T47D (cell line): ENCODE measurements around the gene PRKAG3.
"Not testable (repeated sequence)": the region's sequence is repeated elsewhere in the genome, so short reads cannot be mapped to it uniquely, and the experiment has no call there.

Source experiments
- DNase-seq, 2 experiments: peaks; one replicate each; pipeline versions ENCODE4 v3.0.0 to v3.0.0-alpha.2; 2011 to 2012; ENCODE audit warnings: low read depth in 1 of 2, low spot score in 1 of 2
- JUND ChIP-seq: IDR thresholded peaks from 2 replicates; pipeline ENCODE4 v1.6.1; 2012; ENCODE audit warnings: low read depth
- in situ Hi-C: cut with HindIII; loops from 2 replicates; pipeline ENCODE4 v1.10.0; 2016; ENCODE audit warnings: low sequenced_read_pairs, low pct_unique_long_range_greater_than_20kb

PRKAG3 gene

DNA sequence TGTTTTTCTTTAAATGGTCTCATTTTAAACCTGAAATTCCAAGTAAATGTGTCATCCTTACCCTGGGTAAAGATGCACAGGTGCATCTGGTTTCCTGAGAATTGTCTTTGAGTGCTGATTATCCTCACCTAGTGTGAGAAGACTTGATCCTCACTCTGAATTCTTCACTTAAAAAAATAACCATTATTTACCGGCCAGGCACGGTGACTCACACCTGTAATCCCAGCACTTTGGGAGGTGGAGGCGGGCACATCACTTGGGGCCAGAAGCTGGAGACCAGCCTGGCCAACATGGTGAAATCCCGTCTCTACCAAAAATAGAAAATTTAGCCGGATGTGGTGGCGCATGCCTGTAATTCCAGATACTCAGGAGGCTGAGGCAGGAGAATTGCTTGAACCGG is 18.1 kb upstream of the PRKAG3 start:
- TF ChIP-seq JUND, result no peak
- DNase-seq, result no peak
- in situ Hi-C loops, result no loop called here

DNA sequence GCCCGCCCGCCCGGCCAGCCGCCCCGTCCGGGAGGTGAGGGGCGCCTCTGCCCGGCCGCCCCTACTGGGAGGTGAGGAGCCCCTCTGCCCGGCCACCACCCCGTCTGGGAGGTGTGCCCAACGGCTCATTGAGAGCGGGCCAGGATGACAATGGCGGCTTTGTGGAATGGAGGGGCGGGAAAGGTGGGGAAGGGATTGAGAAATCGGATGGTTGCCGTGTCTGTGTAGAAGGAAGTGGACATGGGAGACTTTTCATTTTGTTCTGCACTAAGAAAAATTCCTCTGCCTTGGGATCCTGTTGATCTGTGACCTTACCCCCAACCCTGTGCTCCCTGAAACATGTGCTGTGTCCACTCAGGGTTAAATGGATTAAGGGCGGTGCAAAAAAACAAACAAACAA is 15.4 kb upstream of the PRKAG3 start:
- in situ Hi-C loops, DNase-seq: not testable (repeated sequence)

DNA sequence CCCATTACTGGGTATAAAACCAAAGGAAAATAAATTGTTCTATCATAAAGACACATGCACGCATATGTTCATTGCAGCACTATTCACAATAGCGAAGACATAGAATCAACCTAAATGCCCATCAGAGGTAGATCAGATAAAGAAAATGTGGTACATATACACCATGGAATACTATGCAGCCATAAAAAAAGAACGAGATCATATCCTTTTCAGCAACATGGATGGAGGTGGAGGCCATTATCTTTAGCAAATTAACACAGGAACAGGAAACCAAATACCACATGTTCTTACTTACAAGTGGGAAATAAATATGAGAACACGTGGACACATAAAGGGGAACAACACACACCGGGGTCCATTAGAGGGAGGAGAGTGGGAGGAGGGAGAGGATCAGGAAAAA is 12.7 kb upstream of the PRKAG3 start:
- DNase-seq, in situ Hi-C loops: not testable (repeated sequence)

DNA sequence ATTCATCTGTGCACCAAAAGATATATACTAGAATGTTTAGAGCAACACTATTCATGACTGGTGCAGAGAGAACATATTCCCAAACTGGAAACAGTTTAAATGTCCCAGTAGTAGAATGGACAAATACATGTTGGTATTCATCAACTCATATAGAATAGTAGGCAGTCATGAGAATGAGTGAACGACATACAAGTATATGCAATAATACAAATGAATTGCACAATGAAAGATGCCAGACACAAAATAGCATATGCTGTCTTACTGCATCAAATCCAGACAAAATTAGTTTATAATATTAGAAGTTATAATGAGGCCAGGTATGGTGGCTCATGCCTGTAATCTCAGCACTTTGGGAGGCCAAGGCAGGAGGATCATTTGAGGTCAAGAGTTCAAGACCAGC is 8.3 kb upstream of the PRKAG3 start:
- in situ Hi-C loops, result no loop called here
- DNase-seq, result no peak
- no peak for TF ChIP-seq JUND

DNA sequence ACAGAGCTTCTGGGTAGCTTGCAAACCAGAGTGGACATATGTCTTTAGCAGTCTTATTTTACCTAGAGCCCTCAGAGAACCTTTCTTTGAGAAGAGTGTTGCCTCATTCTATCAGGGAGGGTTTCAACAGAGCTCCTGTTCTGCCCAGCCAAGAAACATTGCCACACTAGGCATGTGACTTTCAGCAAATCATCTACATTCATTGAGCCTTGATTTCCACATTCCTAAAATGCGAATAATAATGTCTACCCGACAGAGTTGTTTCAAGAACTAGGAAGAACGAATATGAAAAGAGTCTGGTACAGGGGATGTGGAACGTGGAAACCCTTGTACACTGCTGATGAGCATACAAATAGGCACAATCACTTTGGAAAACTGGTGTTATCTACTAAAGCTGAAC is 7.8 kb upstream of the PRKAG3 start:
- no peak for TF ChIP-seq JUND
- no peak for DNase-seq
- in situ Hi-C loops, result no loop called here

DNA sequence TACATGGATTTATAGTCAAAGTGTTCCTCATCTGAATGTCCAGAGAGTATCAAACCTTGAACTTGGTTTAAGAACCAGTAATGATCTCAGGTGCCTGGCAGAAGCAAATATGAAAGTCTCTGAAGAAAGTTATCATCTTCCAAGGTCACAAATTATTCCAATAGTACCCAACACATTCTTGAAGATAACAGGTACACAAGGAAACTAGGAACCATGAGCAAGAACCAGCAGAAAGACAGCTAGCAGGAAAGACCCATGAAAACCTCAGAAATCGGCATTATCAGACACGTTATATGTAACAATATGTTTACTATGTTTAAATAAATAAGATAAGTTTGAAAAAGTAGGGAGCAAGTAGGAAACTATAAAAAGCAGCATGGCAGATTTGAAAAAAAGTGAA is 5.9 kb upstream of the PRKAG3 start:
- TF ChIP-seq JUND, result no peak
- DNase-seq, result no peak
- in situ Hi-C loops, result no loop called here

DNA sequence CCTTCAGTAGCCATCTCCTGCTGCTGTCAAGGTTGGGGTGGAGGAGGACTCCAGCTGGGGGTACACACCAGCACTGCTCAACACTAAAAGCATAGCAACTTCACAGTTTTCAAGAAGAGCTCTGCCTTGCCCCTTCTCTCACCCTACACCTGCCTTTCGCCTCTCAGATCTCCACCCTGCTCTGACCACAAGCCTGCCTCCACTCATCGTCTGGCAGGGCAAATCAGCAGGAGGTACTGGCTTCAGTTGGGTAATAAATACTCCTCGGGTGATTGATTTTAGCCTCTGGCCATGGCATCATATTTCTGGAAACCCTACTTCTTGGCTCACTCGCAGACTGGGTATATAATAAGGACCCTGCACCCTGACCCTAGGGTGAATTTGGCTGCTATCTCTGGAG is 3.1 kb upstream of the PRKAG3 start:
- in situ Hi-C loops, result no loop called here
- DNase-seq, result no peak
- TF ChIP-seq JUND, result no peak

DNA sequence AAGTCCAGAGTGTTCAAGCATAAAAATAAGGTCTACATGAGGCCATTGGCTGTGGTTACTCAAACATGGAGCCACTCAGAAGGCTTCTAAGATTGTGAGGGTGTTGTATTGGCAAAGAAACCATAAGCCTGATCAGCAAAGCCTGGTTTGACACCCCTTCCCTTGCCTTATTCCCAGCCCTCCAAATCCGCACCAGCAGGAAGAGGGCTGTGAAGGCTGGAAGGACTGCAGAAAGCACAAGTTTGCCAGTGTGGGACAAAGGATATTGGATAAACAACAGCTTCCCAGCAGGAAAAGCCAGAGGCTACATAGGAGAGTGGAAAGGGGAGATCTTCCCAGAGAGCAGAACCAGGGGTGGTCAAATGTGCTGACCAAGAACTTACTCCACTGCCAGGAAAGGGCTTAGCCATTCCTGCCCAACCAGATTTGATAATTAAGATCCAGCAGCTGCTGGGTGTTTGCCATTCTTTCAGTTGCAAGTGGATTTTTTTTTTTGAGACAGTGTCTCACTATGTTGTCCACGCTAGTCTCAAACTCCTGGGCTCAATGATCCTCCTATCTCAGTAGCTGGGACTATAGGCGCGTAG is 1.5 kb upstream of the PRKAG3 start:
- peak in 1 of 2 experiments; percentile 8 for DNase-seq
- in situ Hi-C loops, result no loop called here
- TF ChIP-seq JUND, result no peak

DNA sequence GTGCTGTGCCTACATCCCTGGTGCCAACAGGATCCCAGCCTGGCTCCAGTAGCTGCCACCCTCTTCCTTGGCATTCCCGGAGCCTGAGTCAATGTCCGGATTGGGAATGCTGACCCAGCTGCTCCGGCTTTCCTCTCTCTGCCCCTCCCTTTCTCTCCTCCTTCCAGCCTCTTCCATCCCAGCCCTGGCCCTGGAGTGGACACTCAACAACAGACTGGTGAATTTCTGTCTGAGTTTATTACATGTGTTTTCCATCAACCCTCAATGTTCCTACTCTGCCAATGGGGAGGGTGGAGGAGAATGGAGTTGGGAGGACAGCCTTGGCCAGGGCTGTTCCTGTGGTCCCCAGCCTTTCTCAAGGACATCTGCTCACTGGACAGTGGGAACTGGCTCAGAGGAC is 917 bp upstream of the PRKAG3 start:
- no peak for DNase-seq
- in situ Hi-C loops, result no loop called here
- TF ChIP-seq JUND, result no peak

DNA sequence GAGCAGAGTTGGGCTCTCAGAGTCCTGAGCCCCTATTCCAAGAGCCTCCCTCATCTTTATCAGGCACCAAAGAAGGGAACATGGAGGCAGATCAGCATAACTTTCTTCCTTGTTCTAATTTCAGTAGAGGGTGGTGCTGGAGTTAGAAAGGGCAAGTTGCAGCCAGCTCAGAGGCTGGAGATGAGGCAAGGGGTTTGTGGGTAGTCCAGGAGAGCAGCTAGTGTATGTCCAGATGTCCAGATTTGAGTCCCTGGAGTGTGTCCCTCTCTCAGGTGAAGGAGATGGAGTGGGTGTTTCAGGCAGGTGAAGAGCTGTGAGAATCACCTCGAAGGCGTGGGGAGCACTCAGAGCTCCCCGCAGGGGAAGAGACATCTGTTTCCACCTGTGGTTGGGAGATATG is 478 bp upstream of the PRKAG3 start:
- in situ Hi-C loops, result no loop called here
- DNase-seq, result no peak
- no peak for TF ChIP-seq JUND

DNA sequence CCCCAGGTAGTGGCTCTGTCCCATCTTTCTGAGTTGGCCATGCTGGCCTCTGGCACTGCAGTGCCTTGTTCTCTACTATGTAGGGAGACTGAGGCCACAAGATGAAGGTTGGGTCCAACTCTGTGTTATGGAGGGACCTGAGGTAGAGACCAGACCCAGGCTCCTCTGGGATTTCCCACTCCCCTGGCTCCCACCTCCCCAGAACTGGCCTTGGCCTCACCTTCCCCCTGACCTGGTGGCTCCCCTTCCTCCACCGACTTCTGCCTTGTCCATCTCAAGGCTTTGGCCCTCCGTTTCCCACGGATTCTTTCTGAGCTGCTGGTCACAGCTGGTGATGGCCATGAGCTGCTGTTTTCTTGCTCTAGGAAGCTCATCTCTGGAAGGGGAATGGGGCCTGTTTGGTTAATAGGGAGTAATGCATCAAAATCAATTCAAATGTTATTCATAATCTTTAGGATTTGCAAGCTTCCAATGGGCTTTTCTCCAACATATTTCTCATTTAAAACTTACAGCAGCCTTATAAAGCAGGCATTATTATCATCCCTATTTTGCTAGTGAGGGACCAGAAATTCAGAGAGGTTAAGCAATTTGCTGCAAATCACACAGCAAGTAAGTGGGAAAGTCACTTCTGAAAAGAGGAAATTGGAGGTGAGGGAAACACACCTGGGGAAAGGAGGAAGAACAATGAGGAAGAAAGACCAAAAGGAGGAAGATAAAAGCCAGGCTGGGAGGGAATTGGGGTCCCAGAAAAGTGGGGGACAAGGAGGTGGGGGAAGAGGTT is 887 bp downstream of the PRKAG3 start:
- in situ Hi-C loops, result no loop called here
- TF ChIP-seq JUND, result no peak
- DNase-seq, result no peak

DNA sequence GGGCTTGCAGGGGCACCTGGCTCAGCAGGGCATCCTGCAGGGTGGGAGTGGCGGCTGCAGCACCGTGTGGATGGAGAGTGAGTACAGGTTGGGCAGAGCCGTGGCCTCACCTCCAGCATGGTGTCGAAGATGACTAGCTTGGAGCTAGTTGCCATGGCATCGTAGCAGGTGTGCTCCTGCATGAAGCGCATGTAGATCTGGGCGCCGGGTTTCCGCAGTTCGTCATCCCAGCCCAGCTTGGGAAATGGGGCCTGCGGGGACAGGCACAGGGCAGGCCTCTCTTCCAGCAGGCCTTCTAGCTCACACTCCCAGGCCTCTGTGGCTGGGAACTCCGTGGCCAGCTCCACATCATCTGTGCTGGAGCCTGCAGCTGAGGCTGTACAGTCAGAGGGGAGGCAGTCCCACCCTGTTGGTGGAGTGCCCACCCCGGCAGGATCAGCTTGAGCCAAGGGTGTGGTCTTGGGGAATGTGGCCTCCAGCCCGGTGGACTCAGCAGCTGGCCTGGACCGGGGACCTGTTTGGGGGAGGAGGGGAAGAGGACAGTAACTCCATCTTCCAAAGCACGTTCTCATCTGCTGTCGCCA is 1.6 kb downstream of the PRKAG3 start:
- DNase-seq, result no peak
- no peak for TF ChIP-seq JUND
- in situ Hi-C loops, result no loop called here

DNA sequence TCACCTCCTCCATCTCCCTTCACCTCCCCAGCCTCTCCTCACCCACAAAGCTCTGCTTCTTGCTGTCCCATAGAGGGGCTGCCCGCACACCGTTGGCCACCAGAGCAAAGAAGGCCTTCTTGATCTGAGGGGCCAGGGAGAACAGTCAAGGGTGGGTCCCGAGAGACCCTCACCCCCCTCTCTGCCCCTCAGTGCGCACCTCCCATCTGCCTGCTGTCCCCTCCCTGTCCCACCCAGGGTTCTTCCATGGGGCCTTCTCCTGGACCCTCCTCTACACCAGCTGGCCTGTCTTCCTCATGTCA is 3.2 kb downstream of the PRKAG3 start:
- no peak for DNase-seq
- TF ChIP-seq JUND, result no peak
- in situ Hi-C loops, result no loop called here
